GM18858 (cell line): ENCODE results near the gene PIEZO2.
"Not testable (repeated sequence)": the region's sequence is repeated elsewhere in the genome, so short reads cannot be mapped to it uniquely, and the experiment has no call there.

ENCODE experiments used
- ATAC-seq: cut with Tn5 transposase; IDR thresholded peaks from one replicate; pipeline ENCODE4 v1.9.1; 2021; ENCODE audit not compliant: unreplicated experiment

PIEZO2 gene

DNA sequence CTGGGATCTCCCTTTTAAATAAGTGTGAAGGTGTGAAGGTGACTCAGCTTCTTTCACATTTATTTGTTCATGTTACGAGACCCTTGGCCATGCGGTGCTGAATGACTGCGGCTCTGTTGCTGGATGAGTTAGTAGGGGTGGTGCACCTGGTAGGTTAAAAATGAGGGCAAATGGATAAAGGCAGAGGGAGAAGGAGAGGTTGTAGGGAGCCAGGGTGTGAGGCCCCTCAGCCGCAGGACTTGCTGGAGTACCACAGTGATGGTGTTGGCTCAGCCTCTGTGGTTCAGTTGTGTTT is 459.4 kb downstream of the PIEZO2 start:
- no peak for ATAC-seq

- no peak for ATAC-seq
Measured at GRCh38 chr18:10689236-10690034, 459.9 kb downstream of the PIEZO2 start.

DNA sequence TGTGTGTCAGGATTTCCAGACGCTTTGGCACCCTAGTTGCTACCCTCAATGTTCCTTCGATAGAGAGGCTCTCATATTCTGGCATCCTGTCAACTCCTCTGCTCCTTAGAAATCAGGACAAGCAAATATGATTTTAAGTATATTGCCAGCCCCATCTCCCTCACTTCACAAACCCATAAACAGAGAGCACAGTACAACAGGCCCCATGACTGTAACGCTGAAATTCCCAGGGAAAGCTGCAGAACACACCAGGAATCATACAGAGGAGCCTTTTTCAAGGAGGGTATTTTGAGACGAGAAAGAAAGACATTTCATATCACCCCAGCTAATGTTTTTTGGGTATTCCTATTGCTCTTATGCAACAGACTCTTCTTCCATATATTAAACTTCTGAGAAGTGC is 460.6 kb downstream of the PIEZO2 start:
- ATAC-seq, result no peak

GRCh38 chr18:10687161-10687925 is 462.0 kb downstream of the PIEZO2 start:
- no peak for ATAC-seq

- ATAC-seq, result no peak
Measured at GRCh38 chr18:10686308-10686707, 463.1 kb downstream of the PIEZO2 start.

GRCh38 chr18:10685484-10685883 is 463.9 kb downstream of the PIEZO2 start:
- no peak for ATAC-seq

DNA sequence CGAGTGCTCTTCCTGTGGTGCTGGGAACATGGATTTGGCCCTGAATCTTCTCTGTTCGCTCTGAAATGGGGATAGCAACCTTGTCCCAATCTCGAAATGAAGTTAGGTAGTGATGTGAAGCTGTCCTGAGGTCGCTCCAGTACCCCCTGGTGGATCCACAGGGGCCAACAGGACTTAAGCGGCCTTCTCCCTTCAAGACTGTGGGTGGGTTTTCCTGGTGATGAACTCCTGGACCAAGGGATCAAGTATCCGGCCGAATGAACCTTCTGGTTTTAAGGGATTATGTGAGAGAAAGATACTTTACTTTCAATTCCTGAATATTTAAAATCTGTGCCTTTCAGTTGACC is 467.0 kb downstream of the PIEZO2 start:
- no peak for ATAC-seq

DNA sequence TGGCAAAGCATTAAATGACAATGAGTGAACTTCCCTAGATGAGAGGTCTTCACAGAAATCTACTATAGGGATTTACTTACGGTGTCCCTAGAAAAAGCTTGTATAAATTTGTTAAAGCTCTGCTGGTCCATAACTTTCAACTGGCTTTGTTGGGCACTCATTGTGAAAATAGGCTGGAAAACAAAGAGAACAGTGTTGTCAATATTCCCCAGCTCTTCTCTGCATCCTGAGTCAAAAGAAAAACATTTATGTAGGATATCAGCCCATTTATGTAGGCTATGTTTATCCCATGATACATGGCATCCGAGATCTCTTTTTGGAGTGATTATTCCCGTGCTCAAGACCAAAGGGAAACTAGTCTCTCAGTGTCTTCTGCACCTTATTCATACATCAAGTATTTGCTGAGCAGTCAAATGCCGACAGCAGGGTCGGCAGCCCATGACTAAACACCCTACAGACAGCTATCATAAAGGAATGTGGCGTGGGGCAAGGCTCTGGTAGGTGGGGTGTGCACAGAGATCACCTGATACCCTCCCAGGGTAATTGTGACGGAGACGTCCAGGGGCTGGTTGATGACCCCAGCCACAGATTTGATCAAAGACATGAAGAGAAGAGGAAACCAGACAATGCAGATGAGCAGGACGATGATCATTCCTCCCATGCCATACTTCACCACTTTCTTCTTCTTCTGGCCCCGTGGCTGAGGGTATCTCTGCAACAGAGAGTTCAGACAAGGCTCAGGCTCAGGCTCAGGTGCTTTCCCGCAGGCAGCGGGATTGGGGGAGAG is 467.6 kb downstream of the PIEZO2 start:
- ATAC-seq, result no peak

GRCh38 chr18:10680271-10680596 is 469.1 kb downstream of the PIEZO2 start:
- ATAC-seq, result no peak

DNA sequence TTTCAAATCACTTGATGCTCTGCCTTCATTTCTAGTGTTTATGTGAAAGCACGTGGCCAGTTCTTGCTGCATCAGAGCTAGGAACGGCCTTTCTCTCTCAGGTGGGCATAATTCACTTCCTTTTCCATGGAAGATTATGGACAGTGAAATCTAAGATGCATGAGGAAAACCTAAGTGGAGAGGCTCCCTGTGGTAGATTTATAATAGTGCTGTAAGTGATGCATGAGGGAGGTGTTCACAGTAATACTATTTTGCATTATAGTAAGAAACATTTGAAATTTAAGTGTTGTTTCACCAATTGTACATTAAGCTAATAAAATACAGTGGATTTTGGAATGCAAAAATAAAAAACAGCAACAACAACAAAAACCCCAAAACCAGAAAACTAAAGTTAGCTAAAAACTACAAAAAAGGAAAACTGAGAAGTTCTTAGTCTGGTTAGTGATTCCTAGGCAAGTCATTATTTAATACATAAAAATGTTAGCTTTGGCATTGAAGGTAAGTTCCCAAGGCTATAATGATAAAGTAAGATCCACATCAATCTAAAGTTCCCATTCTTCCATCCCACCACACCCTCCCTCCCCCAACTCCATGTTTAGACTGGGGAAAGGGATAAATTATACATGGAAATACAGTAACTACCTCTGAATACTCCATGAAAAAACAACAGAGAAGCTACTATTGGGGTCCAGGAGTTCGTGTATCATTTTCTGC is 469.7 kb downstream of the PIEZO2 start:
- no peak for ATAC-seq

GRCh38 chr18:10671441-10671840 is 477.9 kb downstream of the PIEZO2 start:
- no peak for ATAC-seq

- no peak for ATAC-seq
Measured at GRCh38 chr18:10670856-10671255, 478.5 kb downstream of the PIEZO2 start.

DNA sequence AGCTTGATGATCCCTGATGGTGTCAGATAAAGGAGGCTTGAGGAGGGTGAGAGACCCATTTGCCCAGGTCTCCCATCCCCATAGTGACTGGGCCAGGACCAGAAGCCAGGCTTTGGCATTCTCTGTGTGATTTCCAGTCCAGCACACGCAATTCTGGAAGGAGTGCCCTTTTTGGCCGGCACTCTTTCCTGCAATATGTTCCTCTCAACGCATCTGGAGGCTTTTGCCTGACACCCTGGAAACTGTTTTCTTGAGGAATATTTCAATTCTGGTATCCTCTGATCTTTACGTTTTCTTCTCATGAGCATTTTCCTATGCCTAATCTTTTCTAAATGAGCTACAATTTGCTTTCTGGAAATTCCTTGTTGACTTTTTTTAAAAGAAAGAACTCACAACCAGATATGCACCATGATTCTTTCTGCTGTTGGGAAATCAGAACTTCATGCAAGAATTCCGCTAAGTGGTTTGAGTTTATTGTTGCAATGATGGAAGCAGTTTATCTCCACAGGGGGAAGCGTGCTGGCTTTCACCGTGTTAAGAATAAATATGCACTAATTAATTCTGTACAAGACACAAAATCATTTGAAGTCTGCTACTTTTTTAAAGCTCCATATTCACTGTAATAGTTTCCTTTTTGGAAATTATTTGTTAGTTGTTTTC is 479.8 kb downstream of the PIEZO2 start:
- ATAC-seq, result no peak

DNA sequence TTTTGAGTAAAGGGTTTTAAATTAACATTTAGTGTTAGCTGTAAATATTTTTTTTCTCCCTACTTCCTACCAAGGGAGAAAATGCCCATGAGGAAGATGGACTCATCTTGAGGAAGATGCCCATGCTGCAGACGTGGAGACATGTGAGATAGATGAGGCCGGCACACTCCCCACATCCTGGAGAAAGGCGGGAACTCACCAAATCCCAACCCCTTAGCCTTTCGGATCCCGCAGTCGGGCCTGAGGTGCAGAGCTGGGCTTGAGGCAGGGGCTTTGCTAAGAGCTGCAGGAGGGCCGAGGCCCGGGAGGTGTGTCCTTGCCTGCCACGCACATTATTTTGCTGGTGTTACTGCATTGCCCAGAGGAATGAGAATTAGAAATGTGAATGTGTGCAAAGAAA is 485.6 kb downstream of the PIEZO2 start:
- no peak for ATAC-seq

- no peak for ATAC-seq
Measured at GRCh38 chr18:10661317-10661716, 488.1 kb downstream of the PIEZO2 start.

- ATAC-seq, result no peak
Measured at GRCh38 chr18:10660179-10660884, 489.0 kb downstream of the PIEZO2 start.

DNA sequence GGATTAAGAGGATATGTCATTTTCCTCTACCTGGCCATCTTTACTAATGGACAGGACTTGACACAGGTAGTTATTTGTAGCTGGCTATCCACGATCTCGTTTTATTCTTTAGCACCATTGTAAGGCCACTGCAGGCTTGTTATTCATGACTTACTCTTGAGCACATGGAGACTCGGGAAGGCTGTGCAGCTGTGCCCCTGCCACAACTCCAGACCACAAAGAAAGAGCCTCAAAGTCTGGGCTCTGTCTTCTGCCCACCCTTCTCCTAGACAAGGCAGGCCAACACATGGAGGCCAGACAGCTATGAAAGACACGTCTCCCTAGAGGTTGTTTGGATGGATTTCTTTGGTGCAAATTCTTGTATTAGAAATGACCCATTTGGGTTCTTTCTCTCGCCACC is 489.8 kb downstream of the PIEZO2 start:
- no peak for ATAC-seq

DNA sequence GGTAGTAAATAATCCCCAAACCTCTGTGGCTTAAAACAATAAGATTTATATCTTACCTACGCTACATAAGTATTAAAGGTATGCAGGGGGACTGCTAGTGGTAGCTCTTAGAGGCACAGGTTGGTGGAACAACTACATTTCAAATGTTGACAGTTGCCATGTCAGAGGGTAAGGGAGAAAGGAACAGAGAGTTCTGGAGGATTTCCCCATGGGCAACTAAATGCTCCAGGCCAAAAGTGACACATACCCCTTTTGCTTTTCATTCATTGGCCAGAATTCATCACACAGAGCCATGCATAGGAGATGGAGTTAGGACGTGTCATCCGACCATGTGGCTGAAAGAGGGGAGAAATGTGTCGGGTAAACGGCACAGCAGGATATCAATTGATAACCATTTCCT is 490.4 kb downstream of the PIEZO2 start:
- ATAC-seq, result no peak

DNA sequence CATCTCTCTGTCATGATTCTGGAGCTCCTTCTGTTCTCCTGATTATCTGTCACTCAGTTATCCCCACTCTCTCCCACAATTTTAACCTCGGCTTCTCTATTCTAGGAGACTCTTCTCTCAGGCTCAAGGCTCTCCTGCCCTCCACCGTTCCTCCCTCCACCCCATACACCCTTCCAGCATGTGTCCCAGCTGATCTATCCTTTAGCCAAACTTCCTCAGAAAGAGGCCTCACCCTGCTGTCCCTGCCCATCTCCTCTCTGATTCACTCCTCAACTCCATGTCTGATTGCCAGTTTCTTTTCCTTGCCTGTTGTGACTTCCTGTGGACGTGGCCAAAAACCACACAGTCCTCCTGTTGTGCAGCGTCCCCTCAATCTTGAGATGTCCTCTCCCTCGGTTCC is 505.4 kb downstream of the PIEZO2 start:
- not testable (repeated sequence) for ATAC-seq

GRCh38 chr18:10642915-10643524 is 506.3 kb downstream of the PIEZO2 start:
- not testable (repeated sequence) for ATAC-seq
